C4-2B (cell line): ENCODE measurements around the gene PNPLA2.

Source experiments
- CTCF ChIP-seq: fragments of 450-650 bp; conservative IDR thresholded peaks from 2 replicates; pipeline ENCODE4 v1.5.1; 2017; ENCODE audit warnings: mild to moderate bottlenecking
- ZFX ChIP-seq: fragments of 450-650 bp; IDR thresholded peaks from 2 replicates; pipeline ENCODE4 v1.6.1; 2017

GRCh38 chr11:868802-869201, 50.1 kb downstream of the PNPLA2 start:
- TF ChIP-seq CTCF (no peak), ZFX (no peak)
